ENCODE results near the gene HOMER1.

DNA sequence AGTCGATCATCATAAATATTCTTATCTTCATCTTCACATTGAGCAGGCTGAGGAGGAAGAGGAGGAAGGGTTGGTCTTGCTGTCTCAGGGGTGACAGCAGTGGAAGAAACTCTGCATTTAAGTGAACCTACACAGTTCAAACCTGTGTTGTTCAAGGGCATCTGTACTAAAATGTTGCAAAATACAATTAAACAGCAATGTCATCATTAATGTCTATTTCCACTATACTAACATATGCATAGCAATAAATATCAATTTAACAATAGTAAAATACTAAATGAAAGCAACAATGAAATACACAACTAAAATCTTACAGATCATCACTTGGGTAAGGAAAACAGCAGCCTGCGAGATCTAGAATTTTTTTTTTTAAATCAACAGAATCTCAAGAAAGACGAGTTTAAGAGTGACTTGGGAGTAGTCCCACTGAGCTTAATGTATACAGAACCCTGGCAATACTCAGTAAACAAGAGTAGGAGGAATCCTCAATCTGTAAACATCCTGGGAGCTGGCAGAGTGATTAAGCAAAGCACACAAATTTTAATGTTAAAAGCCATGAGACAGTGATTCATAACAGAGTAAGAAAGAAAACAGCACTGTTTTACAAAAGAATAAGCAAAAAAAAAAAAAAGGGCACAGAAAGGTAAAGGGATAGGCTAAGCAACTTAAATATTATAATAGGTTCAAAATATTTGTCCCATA, 10.0 kb downstream of the HOMER1 start:
- no peak for TF ChIP-seq EZH2 (IDR thresholded peaks at IDR 0.05)
- TF ChIP-seq, protein P1, sequence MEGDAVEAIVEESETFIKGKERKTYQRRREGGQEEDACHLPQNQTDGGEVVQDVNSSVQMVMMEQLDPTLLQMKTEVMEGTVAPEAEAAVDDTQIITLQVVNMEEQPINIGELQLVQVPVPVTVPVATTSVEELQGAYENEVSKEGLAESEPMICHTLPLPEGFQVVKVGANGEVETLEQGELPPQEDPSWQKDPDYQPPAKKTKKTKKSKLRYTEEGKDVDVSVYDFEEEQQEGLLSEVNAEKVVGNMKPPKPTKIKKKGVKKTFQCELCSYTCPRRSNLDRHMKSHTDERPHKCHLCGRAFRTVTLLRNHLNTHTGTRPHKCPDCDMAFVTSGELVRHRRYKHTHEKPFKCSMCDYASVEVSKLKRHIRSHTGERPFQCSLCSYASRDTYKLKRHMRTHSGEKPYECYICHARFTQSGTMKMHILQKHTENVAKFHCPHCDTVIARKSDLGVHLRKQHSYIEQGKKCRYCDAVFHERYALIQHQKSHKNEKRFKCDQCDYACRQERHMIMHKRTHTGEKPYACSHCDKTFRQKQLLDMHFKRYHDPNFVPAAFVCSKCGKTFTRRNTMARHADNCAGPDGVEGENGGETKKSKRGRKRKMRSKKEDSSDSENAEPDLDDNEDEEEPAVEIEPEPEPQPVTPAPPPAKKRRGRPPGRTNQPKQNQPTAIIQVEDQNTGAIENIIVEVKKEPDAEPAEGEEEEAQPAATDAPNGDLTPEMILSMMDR (IDR thresholded peaks at IDR 0.05) = no peak
